ENCODE data around the gene AP2S1. TPM values are rescaled to one million over a fixed set of nuclear protein-coding genes. Genes with fewer than 3 reads are reported as not detected.

The AP2S1 gene
- total RNA-seq, 2 donors from 2014 or later: 76.5 to 93.8 TPM

- H3K27ac ChIP-seq: no peak overlapping the region
- no peak for DNase-seq (ENCODE audit: low spot score)
- H3K9me3 ChIP-seq: no peaks in the 10 kb centered on the region
- no peaks in the 10 kb centered on the region for H3K27me3 ChIP-seq (replicated peaks; ENCODE audit: insufficient read depth)
- no peaks in the 10 kb centered on the region for H3K36me3 ChIP-seq
- ATAC-seq (ENCODE audit: insufficient number of reproducible peaks, low FRiP score, low read depth): no peak
- no peak for TF ChIP-seq CTCF (IDR thresholded peaks at IDR 0.05)
- peaks cover 30 to 45% of the 10 kb centered on the region in 2 donors for H3K4me1 ChIP-seq (ENCODE audit: control insufficient read depth in 1 of 2, low read depth in 2 of 2)
- H3K4me3 ChIP-seq: no peak overlapping the region
Measured at GRCh38 chr19:46868025-46868802, 17.6 kb upstream of the AP2S1 start.

GRCh38 chr19:46867170-46867569 is 16.5 kb upstream of the AP2S1 start:
- ATAC-seq (ENCODE audit: insufficient number of reproducible peaks, low FRiP score, low read depth): no peak
- no peak for DNase-seq (ENCODE audit: low spot score)
- H3K27me3 ChIP-seq (replicated peaks; ENCODE audit: insufficient read depth): no peaks in the 10 kb centered on the region
- TF ChIP-seq CTCF (IDR thresholded peaks at IDR 0.05): no peak
- no peaks in the 10 kb centered on the region for H3K36me3 ChIP-seq
- no peak overlapping the region for H3K4me3 ChIP-seq
- no peak overlapping the region for H3K27ac ChIP-seq
- no peaks in the 10 kb centered on the region for H3K9me3 ChIP-seq
- H3K4me1 ChIP-seq (ENCODE audit: control insufficient read depth in 1 of 2, low read depth in 2 of 2): peaks cover 37 to 56% of the 10 kb centered on the region in 2 donors

GRCh38 chr19:46866407-46867136 is 15.9 kb upstream of the AP2S1 start:
- ATAC-seq (ENCODE audit: insufficient number of reproducible peaks, low FRiP score, low read depth): no peak
- no peak for TF ChIP-seq CTCF (IDR thresholded peaks at IDR 0.05)
- H3K27ac ChIP-seq: peak overlapping the region in 1 of 2 donors; percentile 37
- H3K36me3 ChIP-seq: no peaks in the 10 kb centered on the region
- H3K4me1 ChIP-seq (ENCODE audit: control insufficient read depth in 1 of 2, low read depth in 2 of 2): peaks cover 37 to 57% of the 10 kb centered on the region in 2 donors
- H3K4me3 ChIP-seq: no peak overlapping the region
- no peaks in the 10 kb centered on the region for H3K27me3 ChIP-seq (replicated peaks; ENCODE audit: insufficient read depth)
- H3K9me3 ChIP-seq: no peaks in the 10 kb centered on the region
- no peak for DNase-seq (ENCODE audit: low spot score)

GRCh38 chr19:46863818-46864629 is 13.4 kb upstream of the AP2S1 start:
- H3K9me3 ChIP-seq: no peaks in the 10 kb centered on the region
- no peak for DNase-seq (ENCODE audit: low spot score)
- H3K36me3 ChIP-seq: no peaks in the 10 kb centered on the region
- TF ChIP-seq CTCF (IDR thresholded peaks at IDR 0.05): no peak
- H3K27me3 ChIP-seq (replicated peaks; ENCODE audit: insufficient read depth): no peaks in the 10 kb centered on the region
- no peak for ATAC-seq (ENCODE audit: insufficient number of reproducible peaks, low FRiP score, low read depth)
- peak overlapping the region; percentile 97 for H3K4me3 ChIP-seq
- peaks cover 45 to 63% of the 10 kb centered on the region in 2 donors for H3K4me1 ChIP-seq (ENCODE audit: control insufficient read depth in 1 of 2, low read depth in 2 of 2)
- H3K27ac ChIP-seq: peak overlapping the region; percentile 57 to 98
